Panc1 (cell line): Measurements from ENCODE around the gene KCNK10.

Experiments used
- CTCF ChIP-seq: fragments of 450-650 bp; IDR thresholded peaks from 2 replicates; pipeline ENCODE4 v1.5.1; 2017; ENCODE audit warnings: mild to moderate bottlenecking
- POLR2AphosphoS5 ChIP-seq: IDR thresholded peaks from 2 replicates; pipeline ENCODE4 v1.6.1; 2012; ENCODE audit warnings: mild to moderate bottlenecking, low read depth, low read length, moderate library complexity

GRCh38 chr14:88322504-88323085 is 474 bp downstream of the KCNK10 start:
- TF ChIP-seq POLR2AphosphoS5 (no peak), CTCF (no peak)
